K562 (cell line): ENCODE measurements around the gene PLCB3. TPM values are rescaled to one million over a fixed set of nuclear protein-coding genes. Genes with fewer than 3 reads are reported as not detected.

Experiments
- ATAC-seq: fragments of 200-7000 bp; cut with Tn5 transposase; 3 replicates; pipeline ENCODE4 v1.9.1; 2020; ENCODE audit warnings: moderate library complexity
- BruUV-seq: library from RNA; stranded (reverse); fragments of 400-500 nt; replicated peaks from 2 replicates; lab custom pipeline; 2021; lab: Mats Ljungman, UMichigan
- CTCF ChIA-PET: fragments of 300-600 bp; formaldehyde crosslinking; extraction: SDS; loops from one replicate; lab custom pipeline; 2021; ENCODE audit warnings: low intra/inter-chr PET ratio; lab: Yijun Ruan, JAX
- POLR2A ChIA-PET: fragments of 300-600, 350-650 bp; sonication (Branson Sonifier 250); formaldehyde crosslinking; extraction: SDS; loops from one replicate; lab custom pipeline; 2021; ENCODE audit warnings: antibody characterized with exemption, inconsistent platforms; lab: Yijun Ruan, JAX
- DNase-seq, 4 experiments: peaks; one replicate each; pipeline versions ENCODE4 v3.0.0 to v3.0.0-alpha.2; 2011 to 2018; ENCODE audit warnings: low spot score in 3 of 4, mixed read lengths in 3 of 4; ENCODE audit errors: extremely low read depth in 1 of 4
- FAIRE-seq: peaks from 2 replicates; lab custom pipeline; 2011; peaks lifted over from hg19 to GRCh38; lab: Jason Lieb, UNC
- H2AFZ ChIP-seq: 2 replicates; pipeline ENCODE4 v1.6.0; 2011; ENCODE audit warnings: low read depth, low read length, control low read depth, inconsistent platforms
- H3K27ac ChIP-seq: fragments of 200-600 bp; 3 replicates; pipeline ENCODE4 v1.8.0; 2011; ENCODE audit warnings: low read depth, mild to moderate bottlenecking, control low read depth, inconsistent platforms, low read length, moderate library complexity, mixed read lengths; ENCODE audit errors: extremely low read depth
- H3K27me3 ChIP-seq, 2 experiments: fragments of 300-600 bp in 1 of 2; 2 replicates in 1 of 2; 3 replicates in 1 of 2; pipeline versions ENCODE4 v1.6.0 to v1.8.0; 2011; ENCODE audit warnings: inconsistent platforms in 2 of 2, low read length in 2 of 2, mild to moderate bottlenecking in 1 of 2, mixed read lengths in 1 of 2, moderate library complexity in 1 of 2; ENCODE audit not compliant: control insufficient read depth in 2 of 2, insufficient read depth in 2 of 2
- H3K36me3 ChIP-seq: fragments of 300-600 bp; 3 replicates; pipeline ENCODE4 v1.8.0; 2011; ENCODE audit warnings: mild to moderate bottlenecking, low read length, inconsistent platforms; ENCODE audit not compliant: control insufficient read depth, insufficient read depth
- H3K4me1 ChIP-seq, 2 experiments: fragments of 200-600 bp in 1 of 2; replicated peaks in 1 of 2; 2 replicates in 1 of 2; 3 replicates in 1 of 2; pipeline versions ENCODE4 v1.5.1 to v1.8.0; 2011; ENCODE audit warnings: inconsistent platforms in 2 of 2, low read length in 2 of 2, mild to moderate bottlenecking in 1 of 2, mixed read lengths in 1 of 2, moderate library complexity in 1 of 2; ENCODE audit not compliant: control insufficient read depth in 2 of 2, insufficient read depth in 2 of 2
- H3K4me2 ChIP-seq: 2 replicates; pipeline ENCODE4 v1.6.1; 2011; ENCODE audit warnings: low read length, control low read depth, inconsistent platforms, mixed read lengths; ENCODE audit not compliant: insufficient read depth
- H3K4me3 ChIP-seq: fragments of 200-600 bp; sonication (generic), shearing (Covaris generic); 2 replicates; pipeline ENCODE4 v1.5.1; 2016; ENCODE audit warnings: control low read depth, inconsistent platforms
- H3K79me2 ChIP-seq: fragments of 200-600 bp; 3 replicates; pipeline ENCODE4 v1.8.0; 2011; ENCODE audit warnings: low read length, inconsistent platforms; ENCODE audit not compliant: control insufficient read depth, insufficient read depth
- H3K9ac ChIP-seq, 2 experiments: 2 replicates each; pipeline versions ENCODE4 v1.6.0 to v1.6.1; 2011; ENCODE audit warnings: low read depth in 2 of 2, low read length in 2 of 2, control low read depth in 1 of 2, inconsistent platforms in 1 of 2, mild to moderate bottlenecking in 1 of 2, mixed read lengths in 1 of 2; ENCODE audit not compliant: insufficient read depth in 1 of 2
- H3K9me1 ChIP-seq: one replicate; pipeline ENCODE4 v1.6.0; 2011; ENCODE audit warnings: inconsistent platforms, mild to moderate bottlenecking, low read length, moderate library complexity; ENCODE audit not compliant: control insufficient read depth, insufficient read depth
- H3K9me3 ChIP-seq: replicated peaks from 2 replicates; pipeline ENCODE4 v1.5.1; 2011; ENCODE audit warnings: low read depth, low read length, inconsistent platforms; ENCODE audit not compliant: control insufficient read depth, insufficient read depth
- H4K20me1 ChIP-seq: replicated peaks from 2 replicates; pipeline ENCODE4 v1.6.1; 2011; ENCODE audit warnings: low read length, inconsistent platforms, mixed read lengths; ENCODE audit not compliant: control insufficient read depth, insufficient read depth
- FOXA3 ChIP-seq, 2 experiments: fragments of 450-650 bp in 1 of 2; sonication (generic) in 1 of 2; formaldehyde crosslinking; IDR thresholded peaks in 1 of 2; conservative IDR thresholded peaks in 1 of 2; 2 replicates each; pipeline versions ENCODE4 v1.4.0 to v1.8.0; 2020 to 2022; ENCODE audit warnings: mild to moderate bottlenecking in 2 of 2, missing genetic modification reagents in 1 of 2
- KAT7 ChIP-seq: sonication (generic); formaldehyde crosslinking; IDR thresholded peaks from 2 replicates; pipeline ENCODE4 v1.8.0; 2022; ENCODE audit warnings: missing genetic modification reagents, mild to moderate bottlenecking, borderline replicate concordance
- RBFOX2 ChIP-seq: fragments of 200-400 bp; formaldehyde crosslinking; IDR thresholded peaks from 2 replicates; pipeline ENCODE4 v1.6.1; 2017; ENCODE audit warnings: low read depth, mild to moderate bottlenecking, low read length, moderate library complexity
- ZBTB33 ChIP-seq: sonication (generic); formaldehyde crosslinking; IDR thresholded peaks from 2 replicates; pipeline ENCODE4 v1.8.1; 2023; ENCODE audit warnings: mild to moderate bottlenecking, missing genetic modification reagents
- WGBS: fragments of 100-300 bp; shearing (Covaris generic); methylation state at CpG from one replicate; pipeline ENCODE4 v1.1.6; 2016; ENCODE audit warnings: low coverage, mixed read lengths; ENCODE audit not compliant: insufficient coverage; ENCODE audit errors: missing lambda C conversion rate; 5-methylcytosine and 5-hydroxymethylcytosine counted together
- in situ Hi-C: fragments of 300-500 bp; cut with MboI; formaldehyde crosslinking; loops from 4 replicates; pipeline ENCODE4 v1.15.0; 2018; ENCODE audit warnings: inconsistent platforms, mixed read lengths
- intact Hi-C: fragments of 100-400 bp; cut with micrococcal nuclease; formaldehyde crosslinking; loops from 2 replicates; pipeline ENCODE4 v1.14.2; 2022
- polyA plus RNA-seq, 8 experiments: library from polyadenylated mRNA; depleted of rRNA in 4 of 8; stranded (reverse) in 5 of 8; unstranded in 3 of 8; fragments of >200 nt; fragmentation: Nextera tagmentation in 2 of 8; fragmentation: Illumina TruSeq in 1 of 8; extraction: Ambion mirVana in 2 of 8; extraction: Trizol in 1 of 8; gene quantifications; 2 replicates each; pipeline versions ENCODE4 v1.2.1 to v1.2.3, GENCODE V29; 2011 to 2014; ENCODE audit warnings: inconsistent platforms in 1 of 8, missing spikeins in 1 of 8
- total RNA-seq, 7 experiments: library from RNA; depleted of rRNA in 6 of 7; stranded (reverse); fragments of >200 nt in 6 of 7; fragmentation: Illumina TruSeq in 2 of 7; extraction: Trizol in 2 of 7; gene quantifications; 2 replicates each; pipeline versions ENCODE4 v1.2.1 to v1.2.3, GENCODE V29; 2011 to 2021; ENCODE audit warnings: low replicate concordance in 1 of 7

Gene PLCB3
- total and polyA plus RNA-seq, 9 of the 15 experiments (the other 6 are each of a cell fraction or from before 2014, with no cell fraction given): 0.31 to 44.8 (median 14.6) TPM

DNA sequence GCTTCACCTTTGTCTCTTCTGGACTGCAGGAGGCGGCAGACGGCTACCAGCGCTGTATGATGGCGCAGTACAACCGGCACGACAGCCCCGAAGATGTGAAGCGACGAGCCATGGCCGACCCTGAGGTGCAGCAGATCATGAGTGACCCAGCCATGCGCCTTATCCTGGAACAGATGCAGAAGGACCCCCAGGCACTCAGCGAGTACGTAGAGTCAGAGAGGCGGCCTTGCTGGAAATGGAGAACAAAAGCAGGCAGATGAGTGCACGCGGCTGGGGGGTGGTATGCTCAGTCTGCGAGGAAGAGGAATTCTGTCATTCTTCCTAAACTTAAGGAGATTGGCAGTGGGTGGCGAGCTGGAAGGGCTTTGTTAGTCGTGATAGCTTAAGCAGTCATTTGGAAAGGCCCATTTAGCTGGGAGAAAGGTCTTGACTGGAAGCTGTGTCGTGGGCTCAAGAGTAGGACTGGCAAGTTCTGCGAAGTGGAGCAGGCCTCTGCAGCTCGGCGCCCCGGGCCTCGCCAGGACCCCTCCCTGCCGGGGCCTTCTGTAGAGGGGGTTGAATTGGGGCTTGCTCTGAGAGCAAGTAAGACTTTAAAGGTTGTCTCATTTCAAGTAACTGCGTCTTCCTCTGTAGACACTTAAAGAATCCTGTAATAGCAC is 47.8 kb upstream of the PLCB3 start:
- Histone ChIP-seq H3K9me1 (peaks cover 4% of the 10 kb centered on the region), H4K20me1 (no peaks in the 10 kb centered on the region; the same call in 1 of the 2 replicates), H3K36me3 (peaks cover 86% of the 10 kb centered on the region), H3K9me3 (no peaks in the 10 kb centered on the region), H3K4me3 (no peak overlapping the region), H3K4me2 (no peak overlapping the region), H3K4me1 (peaks cover 30 to 50% of the 10 kb centered on the region in 2 experiments), H3K27ac (peak overlapping the region; percentile 20; the same call in 2 of the 3 replicates), H3K27me3 (no peaks in the 10 kb centered on the region), H3K79me2 (peaks cover 30% of the 10 kb centered on the region), H2AFZ (no peak overlapping the region), H3K9ac (peak overlapping the region in 1 of 2 experiments; percentile 74; a peak in 2 of 4 replicates)
- ChIA-PET CTCF (interaction anchor here (0.7 to 1.8 kb wide), 4 partner anchors 66 to 163 kb away, joined by 4 to 11 read pairs (median 8); no protein-coding TSS in a partner anchor), POLR2A (interaction anchor here (0.7 to 8.2 kb wide), 2 partner anchors 99 to 119 kb away, joined by 3 to 68 read pairs; partner anchors contain the start of genes CATSPERZ and ESRRA)
- FAIRE-seq (no peak), ATAC-seq (no peak)
- intact Hi-C loops: loop anchor here (1.0 kb wide), 2 partner anchors 67 to 101 kb away; no protein-coding TSS in a partner anchor
- no TSS peak for BruUV-seq
- TF ChIP-seq KAT7 (CRISPR knock-in tag) (no peak), RBFOX2 (peak; percentile 29; the same call in 1 of the 2 replicates)
- TF ChIP-seq, all 486 proteins: peak for 1
- in situ Hi-C loops: no loop called here
- 91% methylated on average over 27 of the region's 27 CpGs for WGBS
- no peak for DNase-seq

DNA sequence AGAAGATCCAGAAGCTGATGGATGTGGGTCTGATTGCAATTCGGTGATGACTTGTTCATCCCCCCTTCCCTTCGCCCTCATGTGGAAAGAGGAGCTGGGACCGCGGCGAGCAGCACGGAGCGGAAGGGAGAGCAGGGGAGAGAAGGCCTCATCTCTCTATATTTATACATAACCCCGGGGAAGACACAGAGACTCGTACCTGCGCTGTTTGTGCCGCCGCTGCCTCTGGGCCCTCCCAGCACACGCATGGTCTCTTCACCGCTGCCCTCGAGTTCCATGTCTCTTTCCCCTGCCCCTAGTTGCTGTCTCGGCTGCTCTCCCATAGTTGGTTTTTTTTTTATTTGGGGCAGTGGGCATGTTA is 47.3 kb upstream of the PLCB3 start:
- POLR2A ChIA-PET: interaction anchor here (0.6 to 8.2 kb wide), 9 partner anchors 13 to 153 kb away, joined by 3 to 77 read pairs (median 6); partner anchors contain the start of genes CATSPERZ, ESRRA, NUDT22 and TRPT1
- Histone ChIP-seq H3K36me3 (peaks cover 86% of the 10 kb centered on the region), H3K4me2 (no peak overlapping the region), H3K27me3 (no peaks in the 10 kb centered on the region), H3K27ac (peak overlapping the region; percentile 29; the same call in 2 of the 3 replicates), H3K9me3 (no peaks in the 10 kb centered on the region), H3K79me2 (peaks cover 35% of the 10 kb centered on the region), H4K20me1 (no peaks in the 10 kb centered on the region; the same call in 1 of the 2 replicates), H3K4me1 (peaks cover 35 to 55% of the 10 kb centered on the region in 2 experiments), H3K9me1 (peaks cover 8% of the 10 kb centered on the region), H3K4me3 (no peak overlapping the region), H3K9ac (peak overlapping the region in 1 of 2 experiments; percentile 49; a peak in 2 of 4 replicates), H2AFZ (no peak overlapping the region)
- ATAC-seq: no peak
- intact Hi-C loops (loop anchor here (1.0 kb wide), 2 partner anchors 66 to 100 kb away; no protein-coding TSS in a partner anchor), in situ Hi-C loops (no loop called here)
- BruUV-seq: TSS peak; percentile 31
- CTCF ChIA-PET: interaction anchor here (0.7 to 1.8 kb wide), 4 partner anchors 65 to 163 kb away, joined by 4 to 11 read pairs (median 8); no protein-coding TSS in a partner anchor
- no peak for FAIRE-seq
- DNase-seq: no peak
- 86% methylated on average over 16 of the region's 16 CpGs for WGBS
- 0 out of 4 replicates have a peak, but pooled peaks of 1 of the 2 experiments have one; percentile 20 for TF ChIP-seq FOXA3 (CRISPR knock-in tag; conservative IDR thresholded peaks at IDR 0.05 in 1 of 2, IDR thresholded peaks at IDR 0.05 in 1 of 2)
- peak; percentile 44 for TF ChIP-seq ZBTB33 (CRISPR knock-in tag)
- TF ChIP-seq RBFOX2: peak; percentile 20; the same call in 1 of the 2 replicates
